ENCODE results near the gene BCKDHB.
"Not testable (repeated sequence)": the region's sequence is repeated elsewhere in the genome, so short reads cannot be mapped to it uniquely, and the experiment has no call there.

Gene BCKDHB

DNA sequence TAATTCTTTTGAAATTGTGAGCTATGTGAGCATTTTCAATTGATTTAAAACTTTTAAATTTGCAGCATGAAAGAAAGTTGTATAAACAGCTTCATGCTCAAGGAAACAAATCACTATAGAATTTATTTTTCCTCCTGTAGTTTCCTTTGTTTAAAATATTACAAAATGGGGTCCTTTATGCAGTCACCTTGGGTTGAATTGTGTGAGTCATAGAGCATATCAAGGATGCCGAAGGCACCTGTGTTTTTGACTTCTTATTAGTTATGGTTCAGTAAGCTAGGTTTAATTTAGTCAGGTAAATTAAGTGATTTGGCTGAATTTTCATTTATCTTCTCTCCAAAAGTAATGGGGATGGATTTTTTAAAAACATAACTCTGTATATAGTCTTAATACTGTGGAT lies 96.8 kb downstream of the BCKDHB start:
- Mint-ChIP-seq H3K9me3 (no peaks in the 10 kb centered on the region), H3K27me3 (ENCODE audit: low read depth) (no peaks in the 10 kb centered on the region), H3K4me1 (no peaks in the 10 kb centered on the region)

DNA sequence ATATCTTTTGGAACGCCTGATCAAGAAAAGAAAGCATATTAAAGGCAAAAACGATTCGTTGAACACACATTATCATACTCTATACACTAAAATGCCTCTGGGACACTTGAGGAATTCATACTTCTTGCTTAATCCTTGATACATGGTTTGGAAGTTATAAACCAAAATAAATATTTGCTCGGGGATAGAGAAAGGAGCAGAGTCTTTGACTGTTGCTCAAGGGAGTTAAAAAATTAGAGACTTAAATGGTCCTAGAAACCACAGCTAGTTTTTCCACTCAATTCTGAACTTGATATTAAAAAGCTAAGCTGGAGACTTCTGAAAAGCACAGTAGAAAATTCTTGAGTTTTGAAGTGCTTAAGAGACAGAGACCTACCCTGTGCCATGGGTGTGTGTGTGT lies 98.9 kb downstream of the BCKDHB start:
- H3K4me1 Mint-ChIP-seq, result peaks cover 4% of the 10 kb centered on the region
- no peaks in the 10 kb centered on the region for H3K9me3 Mint-ChIP-seq
- H3K36me3 Mint-ChIP-seq (ENCODE audit: low read depth), result peaks cover 11% of the 10 kb centered on the region
- no peak overlapping the region for H3K27ac Mint-ChIP-seq
- no peak overlapping the region for H3K4me3 Mint-ChIP-seq
- H3K27me3 Mint-ChIP-seq (ENCODE audit: low read depth), result no peaks in the 10 kb centered on the region
- TF ChIP-seq, protein P1, sequence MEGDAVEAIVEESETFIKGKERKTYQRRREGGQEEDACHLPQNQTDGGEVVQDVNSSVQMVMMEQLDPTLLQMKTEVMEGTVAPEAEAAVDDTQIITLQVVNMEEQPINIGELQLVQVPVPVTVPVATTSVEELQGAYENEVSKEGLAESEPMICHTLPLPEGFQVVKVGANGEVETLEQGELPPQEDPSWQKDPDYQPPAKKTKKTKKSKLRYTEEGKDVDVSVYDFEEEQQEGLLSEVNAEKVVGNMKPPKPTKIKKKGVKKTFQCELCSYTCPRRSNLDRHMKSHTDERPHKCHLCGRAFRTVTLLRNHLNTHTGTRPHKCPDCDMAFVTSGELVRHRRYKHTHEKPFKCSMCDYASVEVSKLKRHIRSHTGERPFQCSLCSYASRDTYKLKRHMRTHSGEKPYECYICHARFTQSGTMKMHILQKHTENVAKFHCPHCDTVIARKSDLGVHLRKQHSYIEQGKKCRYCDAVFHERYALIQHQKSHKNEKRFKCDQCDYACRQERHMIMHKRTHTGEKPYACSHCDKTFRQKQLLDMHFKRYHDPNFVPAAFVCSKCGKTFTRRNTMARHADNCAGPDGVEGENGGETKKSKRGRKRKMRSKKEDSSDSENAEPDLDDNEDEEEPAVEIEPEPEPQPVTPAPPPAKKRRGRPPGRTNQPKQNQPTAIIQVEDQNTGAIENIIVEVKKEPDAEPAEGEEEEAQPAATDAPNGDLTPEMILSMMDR (IDR thresholded peaks at IDR 0.05; ENCODE audit: unreplicated experiment in 3 of 3), result no peak

More for the DNA sequence above, 96.8 kb downstream of the BCKDHB start:
- Mint-ChIP-seq H3K4me3 (no peak overlapping the region), H3K36me3 (ENCODE audit: low read depth) (peaks cover 11% of the 10 kb centered on the region), H3K27ac (no peak overlapping the region)
- TF ChIP-seq, protein P1 (IDR thresholded peaks at IDR 0.05; ENCODE audit: unreplicated experiment in 3 of 3), result no peak

DNA sequence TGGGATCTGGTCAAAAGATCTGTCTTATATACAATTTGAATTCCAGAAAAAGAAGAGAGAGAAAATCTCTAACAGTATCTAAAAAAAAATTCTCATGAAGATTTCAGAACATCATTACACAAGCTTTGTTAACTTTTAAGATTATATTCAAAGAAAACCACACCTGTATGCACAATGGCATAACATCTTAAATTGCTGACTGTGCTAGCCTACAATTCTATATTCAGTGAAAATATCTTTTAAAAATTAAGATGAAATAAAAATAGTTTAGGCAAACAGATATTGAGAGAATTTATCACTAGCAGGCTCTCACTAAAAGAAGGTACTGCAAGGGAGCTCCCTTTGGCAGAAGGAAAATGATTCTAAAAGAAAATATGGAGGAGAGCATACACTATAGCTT lies 100.3 kb downstream of the BCKDHB start:
- Mint-ChIP-seq H3K36me3 (ENCODE audit: low read depth) (peaks cover 11% of the 10 kb centered on the region), H3K4me3 (no peak overlapping the region), H3K27ac (no peak overlapping the region), H3K9me3 (no peaks in the 10 kb centered on the region), H3K4me1 (peaks cover 16% of the 10 kb centered on the region), H3K27me3 (ENCODE audit: low read depth) (no peaks in the 10 kb centered on the region)
- TF ChIP-seq, protein P1 (IDR thresholded peaks at IDR 0.05; ENCODE audit: unreplicated experiment in 3 of 3), result no peak

DNA sequence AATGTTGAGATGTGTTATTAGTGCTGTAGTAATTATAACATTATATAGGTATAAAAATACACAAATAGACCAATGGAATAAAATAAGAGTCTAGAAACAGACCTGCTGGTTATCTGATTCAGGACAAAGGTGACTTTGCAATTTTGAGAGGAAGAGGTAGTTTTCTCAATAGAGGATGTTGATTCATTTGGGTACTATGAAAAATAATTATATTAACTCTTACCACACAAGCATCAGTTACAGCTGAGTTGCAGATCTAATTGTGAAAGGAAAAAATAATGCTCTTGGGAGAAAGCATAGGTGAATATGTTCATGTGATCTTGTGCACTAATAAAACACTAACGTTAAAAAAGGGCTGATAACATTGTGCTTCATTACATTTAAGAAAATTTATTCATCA lies 103.0 kb downstream of the BCKDHB start:
- Mint-ChIP-seq H3K4me1 (peaks cover 27% of the 10 kb centered on the region), H3K4me3 (no peak overlapping the region), H3K9me3 (no peaks in the 10 kb centered on the region), H3K27ac (no peak overlapping the region), H3K27me3 (ENCODE audit: low read depth) (no peaks in the 10 kb centered on the region), H3K36me3 (ENCODE audit: low read depth) (peaks cover 8% of the 10 kb centered on the region)
- TF ChIP-seq, protein P1 (IDR thresholded peaks at IDR 0.05; ENCODE audit: unreplicated experiment in 3 of 3), result no peak

DNA sequence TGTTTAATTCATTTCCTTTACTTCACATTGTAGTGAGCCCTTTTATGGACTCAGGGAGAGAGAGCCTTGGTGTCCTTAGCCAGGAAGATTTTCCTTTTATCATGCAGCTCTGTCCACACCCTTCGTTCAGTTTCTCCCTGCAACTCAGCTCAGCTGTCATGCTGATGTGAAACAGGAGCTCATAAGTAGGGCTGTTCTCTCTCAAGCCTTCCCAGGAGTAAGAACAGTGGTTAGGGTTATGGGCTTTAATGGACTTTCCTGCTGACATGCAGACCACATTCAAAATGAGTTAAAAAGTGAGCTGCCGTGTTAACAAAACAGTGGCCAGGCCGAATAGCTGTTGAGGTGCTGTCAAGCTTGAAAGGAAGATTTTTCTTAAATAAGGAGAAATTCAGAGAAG lies 104.1 kb downstream of the BCKDHB start:
- Mint-ChIP-seq H3K4me3 (no peak overlapping the region), H3K9me3 (no peaks in the 10 kb centered on the region), H3K27me3 (ENCODE audit: low read depth) (no peaks in the 10 kb centered on the region), H3K4me1 (peaks cover 27% of the 10 kb centered on the region), H3K27ac (peak overlapping the region; percentile 32 to 65 (median 51)), H3K36me3 (ENCODE audit: low read depth) (peaks cover 1% of the 10 kb centered on the region)
- TF ChIP-seq, protein P1 (IDR thresholded peaks at IDR 0.05; ENCODE audit: unreplicated experiment in 3 of 3), result no peak

DNA sequence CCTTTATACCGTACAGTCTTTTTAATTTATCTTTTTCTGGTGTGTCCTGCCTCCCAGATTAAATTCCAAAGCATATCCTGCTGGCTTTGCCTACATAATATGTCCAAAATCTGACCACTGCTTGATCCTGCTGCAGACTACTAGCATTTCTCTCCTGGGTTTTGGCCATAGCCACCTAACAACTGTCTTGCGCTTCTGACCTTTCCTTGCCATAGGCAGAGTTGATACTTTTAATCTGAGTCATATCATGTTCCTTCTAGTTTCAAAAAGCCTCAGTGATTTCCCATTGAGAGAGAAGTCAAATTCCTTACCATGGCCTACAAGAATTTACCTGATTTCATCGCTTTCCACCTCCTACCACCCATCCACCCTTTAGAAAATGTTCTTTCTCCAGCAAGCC lies 104.8 kb downstream of the BCKDHB start:
- Mint-ChIP-seq H3K4me3 (no peak overlapping the region), H3K9me3 (no peaks in the 10 kb centered on the region), H3K36me3 (ENCODE audit: low read depth) (no peaks in the 10 kb centered on the region), H3K27me3 (ENCODE audit: low read depth) (no peaks in the 10 kb centered on the region), H3K27ac (peak overlapping the region in 2 of 3 experiments; percentile 7 to 15), H3K4me1 (peaks cover 27% of the 10 kb centered on the region)
- TF ChIP-seq, protein P1 (IDR thresholded peaks at IDR 0.05; ENCODE audit: unreplicated experiment in 3 of 3), result no peak

DNA sequence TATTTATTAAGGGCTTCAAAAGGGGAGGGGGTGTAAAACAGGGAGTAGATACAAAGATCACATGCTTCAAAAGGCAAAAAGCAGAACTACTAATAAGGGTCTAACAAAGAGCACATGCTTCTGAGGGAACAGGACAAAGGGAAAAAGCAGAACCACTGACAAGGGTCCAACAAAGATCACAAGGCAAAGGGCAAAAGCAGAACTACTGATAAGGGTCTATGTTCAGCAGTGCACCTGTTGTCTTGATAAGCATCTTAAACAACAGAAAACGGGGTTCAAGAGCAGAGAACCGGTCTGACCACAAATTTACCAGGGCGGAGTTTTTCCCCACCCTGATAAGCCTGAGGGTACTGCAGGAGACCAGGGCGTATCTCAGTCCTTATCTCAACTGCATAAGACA lies 105.4 kb downstream of the BCKDHB start:
- not testable (repeated sequence) for H3K27ac Mint-ChIP-seq; H3K9me3 Mint-ChIP-seq; H3K4me3 Mint-ChIP-seq; H3K36me3 Mint-ChIP-seq (ENCODE audit: low read depth); H3K27me3 Mint-ChIP-seq (ENCODE audit: low read depth)
- H3K4me1 Mint-ChIP-seq, result peaks cover 27% of the 10 kb centered on the region
